Naive B cell (primary cell): ENCODE data around the gene SLC16A3. TPM values are rescaled to one million over a fixed set of nuclear protein-coding genes. Genes with fewer than 3 reads are reported as not detected.

Source experiments
- ATAC-seq, 2 donors: fragments of 150-1000 bp; cut with Tn5 transposase; 2 replicates each; pipeline ENCODE4 v1.10.0; 2021; ENCODE audit warnings: low read depth in 2 of 2, mild to moderate bottlenecking in 2 of 2, moderate library complexity in 2 of 2
- DNase-seq: peaks from one replicate; pipeline ENCODE4 v3.0.0; 2022
- H3K27ac Mint-ChIP-seq, 6 donors: one replicate each; pipeline ENCODE4 v1.8.0; 2020 to 2022; ENCODE audit warnings: mild to moderate bottlenecking in 6 of 6, mixed read lengths in 6 of 6, moderate library complexity in 5 of 6, inconsistent platforms in 2 of 6
- H3K27me3 Mint-ChIP-seq, 3 donors: one replicate each; pipeline ENCODE4 v1.8.0; 2021 to 2022; ENCODE audit warnings: mixed read lengths in 3 of 3, mild to moderate bottlenecking in 1 of 3
- H3K36me3 Mint-ChIP-seq, 2 donors: one replicate each; pipeline ENCODE4 v1.8.0; 2020 to 2022; ENCODE audit warnings: mixed read lengths in 2 of 2, inconsistent platforms in 1 of 2, mild to moderate bottlenecking in 1 of 2
- H3K4me1 Mint-ChIP-seq, 3 donors: one replicate each; pipeline ENCODE4 v1.8.0; 2020 to 2022; ENCODE audit warnings: mixed read lengths in 3 of 3, inconsistent platforms in 1 of 3, mild to moderate bottlenecking in 1 of 3, moderate library complexity in 1 of 3
- H3K4me3 Mint-ChIP-seq, 8 donors: one replicate each; pipeline ENCODE4 v1.8.0; 2020 to 2022; ENCODE audit warnings: mild to moderate bottlenecking in 8 of 8, mixed read lengths in 8 of 8, moderate library complexity in 8 of 8, inconsistent platforms in 2 of 8
- H3K9me3 Mint-ChIP-seq, 7 donors: one replicate each; pipeline ENCODE4 v1.8.0; 2020 to 2022; ENCODE audit warnings: mixed read lengths in 7 of 7, mild to moderate bottlenecking in 5 of 7, inconsistent platforms in 2 of 7, moderate library complexity in 1 of 7
- polyA plus RNA-seq, 6 donors: library from polyadenylated mRNA; unstranded; fragments of 300-500 nt; fragmentation: Illumina TruSeq; gene quantifications; one replicate each; pipeline ENCODE4 v1.2.3, GENCODE V29; 2021; ENCODE audit warnings: low read depth in 6 of 6

SLC16A3 gene
- polyA plus RNA-seq, 6 donors from 2014 or later: 1.9 to 3.6 (median 1.9) TPM

DNA sequence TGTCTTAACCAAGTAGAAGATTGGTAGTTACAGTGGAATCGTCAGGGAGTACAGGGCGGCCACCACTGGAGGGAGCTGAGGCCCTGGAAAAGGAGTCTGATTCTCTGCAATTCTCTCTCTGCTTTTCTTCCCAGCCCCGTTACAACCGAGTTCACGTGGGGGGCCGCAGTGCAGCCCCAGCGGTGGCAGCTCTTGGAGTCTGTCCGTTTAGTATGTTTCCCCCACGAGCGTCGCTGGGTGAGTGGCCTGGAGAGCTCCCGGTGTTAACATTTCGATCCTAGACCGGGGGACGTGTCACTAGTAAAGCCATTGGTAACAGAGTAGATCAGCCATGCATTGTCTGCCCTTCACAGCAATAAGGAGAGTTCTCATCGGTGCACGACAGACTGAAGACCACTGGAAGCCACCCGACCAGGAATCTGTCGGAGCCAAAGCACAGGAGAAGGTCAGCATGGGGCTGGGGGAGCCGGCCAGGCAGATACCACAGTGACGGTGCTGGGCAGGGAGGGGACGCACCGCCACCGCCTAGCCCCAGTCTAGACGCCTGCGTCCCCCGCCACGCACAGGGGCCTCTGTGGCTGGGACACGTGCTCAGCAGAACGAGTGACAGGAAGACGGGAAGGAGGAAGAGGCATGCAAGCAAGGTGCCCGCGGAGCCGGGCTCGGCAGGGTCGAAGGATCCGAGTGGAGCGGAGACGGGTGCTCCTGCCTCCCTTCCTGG, 15.7 kb downstream of the SLC16A3 start:
- peak overlapping the region in 3 of 8 donors; percentile 9 to 17 (median 13) for H3K4me3 Mint-ChIP-seq
- DNase-seq (no peak), ATAC-seq (no peak)
- H3K27me3 Mint-ChIP-seq: no peaks in the 10 kb centered on the region
- H3K36me3 Mint-ChIP-seq: peaks cover 8 to 32% of the 10 kb centered on the region in 2 donors
- peak overlapping the region in 5 of 6 donors; percentile 47 to 87 (median 72) for H3K27ac Mint-ChIP-seq
- peaks cover 23 to 48% (median 41%) of the 10 kb centered on the region in 3 donors for H3K4me1 Mint-ChIP-seq
- H3K9me3 Mint-ChIP-seq: no peaks in the 10 kb centered on the region

DNA sequence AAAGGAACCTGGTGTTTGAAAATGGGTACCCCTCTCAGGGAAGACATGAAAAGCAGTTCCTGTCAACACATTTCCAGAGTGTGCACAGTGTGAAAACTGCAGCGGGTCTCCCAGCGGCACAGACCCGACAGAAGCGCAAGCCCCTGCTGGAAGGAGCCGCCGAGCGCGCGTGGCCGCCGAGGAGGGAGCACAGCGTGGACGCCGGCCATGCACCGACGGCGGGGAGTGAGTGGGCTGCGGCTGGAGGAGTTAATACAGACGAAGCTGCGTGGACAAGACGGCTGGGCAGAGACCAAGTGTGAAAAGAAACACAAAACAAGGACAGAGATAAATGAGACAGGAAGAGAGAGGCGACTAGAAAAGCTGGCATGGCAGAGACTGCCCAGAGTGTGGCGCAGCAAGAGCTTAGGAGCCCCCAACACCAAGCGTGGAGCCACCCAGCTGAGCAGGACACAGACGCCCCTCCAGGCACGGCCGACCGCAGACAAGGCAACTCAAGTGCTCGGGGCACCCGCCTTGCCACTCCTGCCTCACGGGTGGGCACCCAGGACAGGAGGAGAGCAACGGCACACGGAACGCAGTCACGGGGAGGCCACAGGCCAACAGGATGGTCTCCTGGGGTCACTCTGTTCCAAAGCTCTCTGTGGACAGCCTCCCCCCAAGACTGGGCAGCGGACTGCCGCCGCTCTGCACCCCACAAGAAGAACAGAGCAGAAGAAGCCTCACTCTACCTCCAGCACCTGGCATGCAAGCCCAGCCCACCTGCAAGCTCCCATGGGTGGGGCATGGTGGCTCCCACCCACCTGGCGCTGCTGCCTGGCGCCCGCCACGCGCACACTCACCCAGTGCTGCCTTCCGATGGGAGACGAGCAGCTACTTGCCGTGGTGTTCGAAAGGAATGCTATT, 16.5 kb downstream of the SLC16A3 start:
- H3K4me3 Mint-ChIP-seq: peak overlapping the region in 1 of 8 donors; percentile 9
- ATAC-seq: no peak
- H3K27me3 Mint-ChIP-seq: no peaks in the 10 kb centered on the region
- DNase-seq: no peak
- H3K9me3 Mint-ChIP-seq: no peaks in the 10 kb centered on the region
- H3K4me1 Mint-ChIP-seq: peaks cover 23 to 40% (median 39%) of the 10 kb centered on the region in 3 donors
- H3K36me3 Mint-ChIP-seq: peaks cover 8 to 32% of the 10 kb centered on the region in 2 donors
- H3K27ac Mint-ChIP-seq: peak overlapping the region in 3 of 6 donors; percentile 38 to 87 (median 51)

DNA sequence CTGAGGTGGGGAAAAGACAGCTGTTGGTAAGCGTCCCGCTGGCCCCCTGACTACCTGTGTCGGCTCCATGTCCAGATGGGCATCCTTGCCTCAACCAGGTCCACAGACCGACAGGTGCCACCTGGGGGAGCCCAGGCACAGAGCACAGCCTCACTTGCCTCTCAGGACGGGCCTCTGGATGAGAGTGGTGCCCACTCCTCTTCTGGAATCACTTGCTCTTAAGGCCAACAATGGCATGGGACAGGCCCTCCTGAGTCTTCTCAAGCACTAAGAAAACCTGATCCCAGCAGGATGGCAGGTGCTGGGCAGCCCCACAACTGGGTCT, 17.2 kb downstream of the SLC16A3 start:
- H3K27ac Mint-ChIP-seq: peak overlapping the region in 3 of 6 donors; percentile 70 to 80 (median 73)
- H3K4me3 Mint-ChIP-seq: no peak overlapping the region
- peaks cover 8 to 36% of the 10 kb centered on the region in 2 donors for H3K36me3 Mint-ChIP-seq
- ATAC-seq: no peak
- no peaks in the 10 kb centered on the region for H3K27me3 Mint-ChIP-seq
- H3K9me3 Mint-ChIP-seq: no peaks in the 10 kb centered on the region
- H3K4me1 Mint-ChIP-seq: peaks cover 20 to 35% (median 34%) of the 10 kb centered on the region in 3 donors
- DNase-seq: no peak

DNA sequence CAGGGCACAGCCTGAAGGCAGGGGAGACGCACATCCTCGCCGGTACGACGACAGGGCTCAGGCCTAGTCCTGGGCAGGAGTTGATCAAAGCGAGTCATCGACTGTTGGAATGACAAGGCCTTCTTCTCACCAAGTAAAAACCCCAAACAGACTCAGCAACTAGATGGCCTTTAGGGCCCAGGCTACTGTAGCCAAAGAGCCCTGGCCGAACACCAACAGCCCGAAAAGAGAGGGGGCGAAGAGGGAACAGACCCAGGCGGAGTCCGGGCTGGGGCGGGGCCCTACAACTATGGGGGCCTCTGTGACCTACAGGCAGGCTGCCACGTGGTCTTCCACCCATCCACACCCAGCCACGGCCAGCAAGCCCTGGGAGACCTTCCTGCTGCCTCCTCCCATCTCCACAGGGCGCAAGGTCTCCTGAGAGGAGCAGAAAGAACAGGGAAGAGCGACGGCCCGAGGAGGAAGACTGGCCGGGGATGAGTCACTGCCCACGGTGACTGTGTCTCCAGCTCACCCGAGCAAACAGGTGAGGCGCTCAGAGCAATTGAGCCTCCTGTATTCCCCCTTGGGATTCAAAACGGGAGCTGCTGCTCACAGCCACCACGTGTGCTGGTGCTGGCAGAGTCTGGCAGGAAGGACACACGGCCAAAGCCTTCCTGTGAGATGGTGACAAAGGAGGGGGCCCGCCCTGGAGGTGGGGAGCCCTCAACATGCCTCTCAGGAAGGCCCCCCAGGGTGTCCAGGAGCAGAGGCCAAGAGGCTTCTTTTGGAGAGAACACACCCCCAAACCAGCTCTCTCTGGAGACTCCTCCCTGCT, 17.7 kb downstream of the SLC16A3 start:
- Mint-ChIP-seq H3K4me1 (peaks cover 17 to 31% (median 30%) of the 10 kb centered on the region in 3 donors), H3K36me3 (peaks cover 8 to 39% of the 10 kb centered on the region in 2 donors), H3K27ac (peak overlapping the region; percentile 49 to 98 (median 72)), H3K9me3 (no peaks in the 10 kb centered on the region), H3K27me3 (no peaks in the 10 kb centered on the region), H3K4me3 (peak overlapping the region in 2 of 8 donors; percentile 7 to 40)
- no peak for DNase-seq
- ATAC-seq: no peak

DNA sequence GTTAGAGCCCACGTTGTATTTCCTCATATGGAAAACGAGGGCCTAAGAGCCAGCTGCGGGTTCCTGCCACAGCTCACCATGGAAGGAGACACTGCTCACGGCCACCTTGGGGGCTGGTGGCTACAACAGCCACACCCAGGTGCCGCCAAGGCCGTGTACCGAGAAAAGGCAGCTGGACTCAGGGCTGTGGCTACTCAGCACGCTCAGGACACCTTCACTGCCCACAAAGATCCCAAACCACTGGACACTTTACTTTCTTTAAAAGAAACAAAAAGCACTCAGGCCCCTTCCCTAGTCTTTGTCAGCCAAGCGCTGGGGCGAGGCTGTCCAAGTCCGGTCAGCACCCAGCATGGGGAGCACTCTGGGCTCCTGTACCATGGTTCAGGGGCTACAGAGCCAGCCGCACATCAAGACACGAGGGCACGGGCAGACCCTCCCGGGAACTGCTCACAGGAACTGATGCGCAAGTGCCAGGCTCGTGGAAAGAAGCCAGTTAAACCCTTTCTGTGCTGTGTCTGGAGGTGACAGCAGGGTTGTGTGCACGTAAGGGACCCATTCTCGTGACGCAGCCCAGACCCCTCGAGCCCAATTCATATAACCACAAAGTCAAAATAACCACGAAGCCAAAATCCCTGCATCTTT, 18.5 kb downstream of the SLC16A3 start:
- Mint-ChIP-seq H3K4me1 (peaks cover 14 to 29% (median 25%) of the 10 kb centered on the region in 3 donors), H3K9me3 (no peaks in the 10 kb centered on the region), H3K27me3 (no peaks in the 10 kb centered on the region)

DNA sequence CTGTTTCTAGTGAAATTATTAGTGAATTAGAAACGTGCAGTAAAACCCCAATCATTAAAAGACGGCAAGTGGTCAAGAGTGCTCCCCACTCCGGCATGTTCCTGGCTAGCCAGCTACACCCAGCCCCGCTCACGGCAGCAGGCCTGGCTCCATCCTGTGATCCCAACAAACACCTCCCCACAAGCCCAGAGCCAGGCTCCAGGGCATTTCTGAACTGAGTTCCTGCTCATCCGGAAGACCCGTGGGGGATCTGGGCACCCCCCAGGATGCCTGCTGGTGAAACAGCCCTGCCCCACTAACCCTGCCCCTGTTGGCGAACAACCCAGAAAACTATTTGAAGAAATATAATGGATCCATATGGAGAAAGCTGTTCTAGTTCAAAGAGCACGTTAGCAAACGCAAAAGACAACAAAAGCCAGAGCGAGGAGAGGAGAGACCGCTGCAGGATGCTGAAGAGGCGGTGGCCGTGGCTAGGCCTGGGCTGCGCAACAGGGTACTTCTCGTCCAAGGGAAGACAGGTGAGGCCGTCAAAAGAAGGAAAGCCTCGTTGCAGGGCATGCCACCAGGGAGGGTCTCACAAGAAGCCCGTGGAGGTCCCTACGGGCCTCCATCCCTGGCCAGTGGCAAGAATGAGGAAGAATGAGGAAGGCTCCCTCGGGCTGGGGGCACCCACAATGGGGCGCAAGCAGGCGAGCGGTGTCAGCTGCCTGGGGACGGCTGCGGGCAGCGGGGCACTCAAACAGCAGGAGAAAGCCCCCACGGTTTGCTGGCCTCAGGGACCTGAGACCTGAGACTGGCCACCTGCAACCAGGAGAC, 19.2 kb downstream of the SLC16A3 start:
- Mint-ChIP-seq H3K4me3 (peak overlapping the region in 1 of 8 donors; percentile 7), H3K4me1 (peaks cover 10 to 27% (median 22%) of the 10 kb centered on the region in 3 donors), H3K27me3 (no peaks in the 10 kb centered on the region), H3K27ac (peak overlapping the region; percentile 33 to 95 (median 65)), H3K36me3 (peaks cover 8 to 39% of the 10 kb centered on the region in 2 donors), H3K9me3 (no peaks in the 10 kb centered on the region)
- DNase-seq (no peak), ATAC-seq (no peak)

More for the DNA sequence above, 18.5 kb downstream of the SLC16A3 start:
- peaks cover 8 to 39% of the 10 kb centered on the region in 2 donors for H3K36me3 Mint-ChIP-seq
- DNase-seq (no peak), ATAC-seq (no peak)
- H3K4me3 Mint-ChIP-seq: peak overlapping the region in 1 of 8 donors; percentile 7
- H3K27ac Mint-ChIP-seq: peak overlapping the region in 5 of 6 donors; percentile 38 to 95 (median 62)

DNA sequence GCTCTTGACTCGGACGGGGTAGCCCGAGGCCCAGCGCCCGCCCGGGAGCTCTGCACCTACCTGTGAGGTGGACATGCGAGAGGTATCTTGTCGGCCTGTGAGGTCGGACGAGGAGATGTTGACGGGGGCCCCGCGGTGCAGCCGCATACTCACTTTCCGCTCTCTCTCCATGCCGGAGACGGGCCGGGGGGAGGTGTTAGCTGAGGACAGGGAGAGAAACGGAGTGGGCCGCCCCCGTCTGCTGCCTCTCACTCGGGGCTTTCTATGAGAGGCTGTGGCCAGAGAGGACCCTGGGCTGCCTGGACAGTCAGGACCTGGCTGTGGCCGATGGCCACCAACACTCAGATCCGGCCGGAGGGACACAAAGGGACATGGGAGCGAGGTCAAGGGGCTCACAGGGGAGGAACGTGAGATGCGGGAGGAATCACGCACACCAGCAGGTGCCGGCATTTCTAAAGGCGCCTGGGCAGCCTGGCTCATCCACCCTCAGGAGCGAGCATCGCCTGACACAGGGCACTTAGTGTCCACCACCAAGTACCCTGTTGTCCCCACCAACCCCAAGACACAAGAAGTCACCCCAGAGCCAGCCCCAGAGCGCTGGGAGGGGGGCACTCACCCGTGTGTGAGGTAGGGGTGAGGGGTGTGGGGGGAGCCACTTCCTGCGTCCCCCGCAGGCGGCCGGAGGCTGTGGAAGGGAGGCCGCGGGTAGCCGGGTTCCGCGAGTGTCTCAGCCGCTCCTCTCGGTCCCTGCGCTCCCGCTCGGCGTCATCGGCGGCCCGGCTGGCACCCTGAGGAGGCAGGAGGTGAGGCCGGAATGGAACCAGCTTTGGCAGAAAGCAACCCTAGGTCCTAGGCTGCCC, 20.2 kb downstream of the SLC16A3 start:
- no peak overlapping the region for H3K4me3 Mint-ChIP-seq
- no peak for ATAC-seq
- H3K36me3 Mint-ChIP-seq: peaks cover 5 to 35% of the 10 kb centered on the region in 2 donors
- peaks cover 8 to 23% (median 22%) of the 10 kb centered on the region in 3 donors for H3K4me1 Mint-ChIP-seq
- no peaks in the 10 kb centered on the region for H3K27me3 Mint-ChIP-seq
- no peak for DNase-seq
- H3K27ac Mint-ChIP-seq: peak overlapping the region in 1 of 6 donors; percentile 70
- H3K9me3 Mint-ChIP-seq: no peaks in the 10 kb centered on the region

DNA sequence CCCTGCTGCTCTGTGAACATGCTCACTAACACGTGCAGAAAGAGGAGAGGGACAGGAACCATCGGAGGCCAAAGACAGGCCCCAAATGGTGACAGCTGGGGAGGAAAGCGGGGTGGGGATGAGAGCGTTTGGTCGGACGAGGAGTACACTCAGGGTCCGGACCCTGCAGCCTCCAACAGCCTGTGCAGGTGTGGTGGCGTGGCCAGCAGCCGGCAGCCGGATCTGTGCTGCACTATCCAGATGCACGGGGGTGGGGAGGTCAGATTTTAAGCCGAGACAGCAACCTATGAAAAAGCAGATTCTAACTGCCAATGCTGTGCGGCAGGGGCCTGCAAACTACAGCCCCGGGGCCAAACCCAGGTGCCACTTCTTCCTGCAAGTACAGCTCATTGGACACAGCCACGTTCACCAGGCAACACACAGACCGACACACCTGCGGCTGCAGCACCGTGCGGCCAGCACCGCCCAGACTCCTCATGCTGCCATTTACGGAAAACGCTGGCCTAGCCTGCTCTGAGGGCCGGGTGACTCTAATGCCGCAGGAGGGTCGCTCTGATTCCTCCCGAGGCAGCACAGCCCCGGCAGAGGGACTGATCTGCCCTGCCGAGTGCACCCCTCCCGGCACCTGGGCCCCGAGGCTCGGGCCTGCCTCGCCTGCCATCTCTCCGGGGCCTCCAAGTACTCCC, 21.2 kb downstream of the SLC16A3 start:
- no peaks in the 10 kb centered on the region for H3K27me3 Mint-ChIP-seq
- peaks cover 5 to 17% (median 15%) of the 10 kb centered on the region in 3 donors for H3K4me1 Mint-ChIP-seq
- H3K36me3 Mint-ChIP-seq: peaks cover 0 to 25% of the 10 kb centered on the region in 2 donors
- no peak for DNase-seq
- no peak for ATAC-seq
- H3K9me3 Mint-ChIP-seq: no peaks in the 10 kb centered on the region
- peak overlapping the region in 2 of 8 donors; percentile 29 to 62 for H3K4me3 Mint-ChIP-seq
- H3K27ac Mint-ChIP-seq: no peak overlapping the region

DNA sequence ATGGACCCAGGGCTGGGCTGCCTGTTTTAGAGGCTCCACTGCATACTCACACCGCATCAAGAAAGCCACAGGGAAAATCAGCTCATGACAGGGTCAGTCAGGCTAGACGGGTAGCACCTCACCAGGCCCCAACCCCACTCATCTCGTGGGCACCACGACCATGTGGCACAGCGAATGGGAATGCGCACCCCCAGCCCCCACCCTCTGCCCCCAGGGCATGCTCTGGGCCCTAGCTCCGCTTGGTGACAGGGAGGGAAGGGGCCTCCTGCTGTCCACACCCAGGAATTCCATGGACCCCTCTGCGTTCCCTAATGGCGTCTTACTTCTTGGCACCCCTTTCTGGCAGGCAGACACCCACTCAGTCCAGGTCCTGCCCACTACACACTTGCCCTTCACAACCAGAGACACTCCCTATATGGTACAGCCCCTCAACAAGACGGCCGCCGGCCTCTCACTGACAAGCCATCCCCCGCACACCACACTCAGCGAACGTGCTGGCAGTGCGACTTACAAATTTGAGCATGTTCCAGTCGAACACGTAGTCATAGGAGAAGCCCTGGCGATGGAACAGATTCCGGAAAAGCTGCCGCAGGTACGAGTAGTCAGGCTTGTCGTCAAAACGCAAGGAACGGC, 22.1 kb downstream of the SLC16A3 start:
- no peaks in the 10 kb centered on the region for H3K9me3 Mint-ChIP-seq
- no peak overlapping the region for H3K4me3 Mint-ChIP-seq
- no peak for ATAC-seq
- no peaks in the 10 kb centered on the region for H3K27me3 Mint-ChIP-seq
- peaks cover 4 to 19% of the 10 kb centered on the region in 2 donors for H3K36me3 Mint-ChIP-seq
- DNase-seq: no peak
- H3K27ac Mint-ChIP-seq: peak overlapping the region in 2 of 6 donors; percentile 70 to 81
- peaks cover 5 to 17% (median 14%) of the 10 kb centered on the region in 3 donors for H3K4me1 Mint-ChIP-seq

DNA sequence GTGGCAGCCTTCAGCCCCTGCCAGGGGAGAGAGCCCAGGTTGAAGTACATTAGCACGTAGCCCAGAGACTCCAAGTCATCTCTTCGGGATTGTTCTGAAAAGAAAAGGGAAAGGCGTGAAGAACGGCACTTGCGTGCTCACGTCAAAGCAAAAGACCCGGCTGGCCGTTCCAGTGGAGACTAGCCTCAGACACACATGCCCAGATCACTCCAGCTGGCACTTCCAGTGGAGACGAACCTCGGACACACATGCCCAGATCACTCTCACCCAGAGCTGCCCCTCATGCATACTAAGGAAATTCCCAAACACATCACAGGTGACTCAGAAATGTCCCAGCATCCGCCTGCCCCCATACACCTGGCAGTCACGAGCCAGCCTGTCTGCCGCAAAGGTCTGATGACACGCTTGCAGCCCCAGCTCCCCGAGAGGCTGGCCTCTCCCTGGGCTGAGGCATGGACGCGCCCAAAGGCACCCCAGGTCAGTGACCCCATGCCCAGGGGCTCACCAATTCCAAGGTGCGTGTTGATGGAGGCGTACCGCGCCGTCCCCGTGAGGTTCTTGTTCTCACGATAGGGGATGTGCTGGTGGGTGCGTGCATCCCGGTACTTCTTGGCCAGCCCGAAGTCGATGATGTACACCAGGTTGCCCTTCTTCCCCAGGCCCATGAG, 23.8 kb downstream of the SLC16A3 start:
- H3K27ac Mint-ChIP-seq: peak overlapping the region in 3 of 6 donors; percentile 39 to 81 (median 72)
- no peak for ATAC-seq
- no peaks in the 10 kb centered on the region for H3K27me3 Mint-ChIP-seq
- H3K4me3 Mint-ChIP-seq: no peak overlapping the region
- peaks cover 0 to 6% (median 5%) of the 10 kb centered on the region in 3 donors for H3K4me1 Mint-ChIP-seq
- H3K9me3 Mint-ChIP-seq: no peaks in the 10 kb centered on the region
- DNase-seq: no peak
- H3K36me3 Mint-ChIP-seq: peaks cover 4 to 24% of the 10 kb centered on the region in 2 donors
